Activated CD4-positive, CD25-positive, alpha-beta regulatory T cell treated with anti-CD3 and anti-CD28 coated beads, Interleukin-2, amount 50 U/mL, for 16 hours (primary cell): ENCODE results near the gene RPS25.
"Not testable (repeated sequence)": the region's sequence is repeated elsewhere in the genome, so short reads cannot be mapped to it uniquely, and the experiment has no call there.

Experiments
- DNase-seq: peaks from one replicate; pipeline ENCODE4 v3.0.0-alpha.2; 2020; ENCODE audit warnings: low read depth, low spot score

Gene RPS25

GRCh38 chr11:119018074-119018938 is at the start of gene RPS25, which contains the start of gene TRAPPC4:
TSS of gene RPS25 (minus strand) at chr11:119018343. CDS start at chr11:119018284, 59 bp downstream.
TSS of gene TRAPPC4 (plus strand) at chr11:119018766. CDS start at chr11:119018796, 30 bp downstream.
- peak; percentile 94 for DNase-seq

- DNase-seq, result peak; percentile 93
These were observed 49.5 kb upstream of the RPS25 start, which contains the start of gene VPS11 for GRCh38 chr11:119067371-119068222. TSS of gene VPS11 (plus strand) at chr11:119067818. CDS start at chr11:119067824, 6 bp downstream.

- no peak for DNase-seq
These were observed 47.2 kb upstream of the RPS25 start for GRCh38 chr11:119065369-119065768.

GRCh38 chr11:119062779-119063178 is 44.6 kb upstream of the RPS25 start:
- DNase-seq, result no peak

- DNase-seq, result no peak
These were observed 43.1 kb upstream of the RPS25 start for GRCh38 chr11:119061256-119061655.

GRCh38 chr11:119059128-119059527 is 41.0 kb upstream of the RPS25 start:
- not testable (repeated sequence) for DNase-seq

GRCh38 chr11:119057000-119057769 is 39.0 kb upstream of the RPS25 start, which contains the start of gene HYOU1:
TSS of gene HYOU1 (minus strand) at chr11:119057205. CDS start at chr11:119056160, 1,045 bp downstream.
- peak; percentile 95 for DNase-seq

GRCh38 chr11:119056421-119056999 is 38.4 kb upstream of the RPS25 start:
- DNase-seq, result no peak

- DNase-seq, result no peak
These were observed 37.8 kb upstream of the RPS25 start for GRCh38 chr11:119055901-119056300.

- no peak for DNase-seq
These were observed 36.3 kb upstream of the RPS25 start for GRCh38 chr11:119054418-119054817.

- DNase-seq, result no peak
These were observed 34.1 kb upstream of the RPS25 start for GRCh38 chr11:119052163-119052814.

- DNase-seq, result no peak
These were observed 33.5 kb upstream of the RPS25 start for GRCh38 chr11:119051440-119052162.

- no peak for DNase-seq
These were observed 30.9 kb upstream of the RPS25 start for GRCh38 chr11:119049081-119049480.

- no peak for DNase-seq
These were observed 30.5 kb upstream of the RPS25 start for GRCh38 chr11:119048644-119049043.

- DNase-seq, result no peak
These were observed 29.1 kb upstream of the RPS25 start for GRCh38 chr11:119047205-119047604.

GRCh38 chr11:119046489-119046888 is 28.3 kb upstream of the RPS25 start:
- DNase-seq, result no peak

GRCh38 chr11:119044708-119045107 is 26.6 kb upstream of the RPS25 start:
- DNase-seq, result no peak

- no peak for DNase-seq
These were observed 24.8 kb upstream of the RPS25 start for GRCh38 chr11:119042927-119043326.

GRCh38 chr11:119041821-119042514 is 23.8 kb upstream of the RPS25 start:
- DNase-seq, result no peak
